Transverse colon (tissue), 4 donors: ENCODE data around the gene HELB. TPM values are rescaled to one million over a fixed set of nuclear protein-coding genes. Genes with fewer than 3 reads are reported as not detected.

Experiments
- DNase-seq: peaks from one replicate; pipeline ENCODE4 v3.0.0-alpha.2; 2019
- H3K27ac ChIP-seq, 4 donors: fragments of 200-600 bp; sonication (generic); 2 replicates each; pipeline ENCODE4 v1.5.1; 2016 to 2018; ENCODE audit warnings: inconsistent platforms in 4 of 4
- H3K27me3 ChIP-seq: fragments of 200-600 bp; sonication (generic); 2 replicates; pipeline ENCODE4 v1.5.1; 2017; ENCODE audit warnings: inconsistent platforms
- H3K36me3 ChIP-seq, 4 donors: fragments of 200-600 bp; sonication (generic); 2 replicates each; pipeline ENCODE4 v1.5.1; 2017 to 2019; ENCODE audit warnings: inconsistent platforms in 4 of 4
- H3K4me1 ChIP-seq, 4 donors: fragments of 200-600 bp; sonication (generic); 2 replicates each; pipeline ENCODE4 v1.5.1; 2017 to 2020; ENCODE audit warnings: inconsistent platforms in 4 of 4
- H3K4me3 ChIP-seq, 4 donors: fragments of 200-600 bp; sonication (generic); 1 replicate in 1 of 4; 2 replicates in 3 of 4; pipeline versions ENCODE4 v1.5.1 to v1.6.1; 2017 to 2019; ENCODE audit warnings: inconsistent platforms in 4 of 4
- H3K9me3 ChIP-seq, 2 donors: fragments of 200-600 bp; sonication (generic); 2 replicates each; pipeline ENCODE4 v1.5.1; 2017 to 2019; ENCODE audit warnings: inconsistent platforms in 2 of 2
- CTCF ChIP-seq, 5 experiments: fragments of 200-600 bp in 3 of 5; fragments of 450-650 bp in 2 of 5; sonication (generic) in 3 of 5; IDR thresholded peaks; 1 replicate in 2 of 5; 2 replicates in 3 of 5; pipeline ENCODE4 v1.5.1; 2016 to 2017; ENCODE audit warnings: antibody characterized with exemption in 5 of 5, inconsistent platforms in 3 of 5, mild to moderate bottlenecking in 2 of 5, moderate library complexity in 1 of 5
- EP300 ChIP-seq: sonication (generic); formaldehyde crosslinking; IDR thresholded peaks from one replicate; pipeline ENCODE4 v1.6.1; 2017; ENCODE audit warnings: antibody characterized with exemption, low read depth
- POLR2A ChIP-seq: fragments of 450-650 bp; IDR thresholded peaks from one replicate; pipeline ENCODE4 v1.6.1; 2016; ENCODE audit warnings: antibody characterized with exemption, mild to moderate bottlenecking, moderate library complexity
- POLR2AphosphoS5 ChIP-seq, 3 donors: sonication (generic); formaldehyde crosslinking; IDR thresholded peaks; one replicate each; pipeline ENCODE4 v1.6.1; 2016; ENCODE audit warnings: antibody characterized with exemption in 3 of 3
- WGBS, 2 donors: methylation state at CpG; one replicate each; pipeline ENCODE4 v1.1.5; 2018; ENCODE audit warnings: low coverage in 1 of 2; 5-methylcytosine and 5-hydroxymethylcytosine counted together
- in situ Hi-C, 4 donors: fragments of 200-750 bp; cut with MboI; loops; one replicate each; pipeline versions ENCODE4 v1.15.0 to v1.15.1; 2017; ENCODE audit warnings: low sequenced_read_pairs in 3 of 4, low pct_ligation_motif_present in 1 of 4, low pct_unique_long_range_greater_than_20kb in 1 of 4
- intact Hi-C: fragments of 100-400 bp; cut with DNase I; formaldehyde crosslinking; loops from one replicate; pipeline ENCODE4 v1.15.1; 2023; ENCODE audit warnings: low total_unique reads
- total RNA-seq, 4 donors: library from RNA; depleted of rRNA; stranded (reverse); fragments of >200 nt; gene quantifications; one replicate each; pipeline ENCODE4 v1.1.0, GENCODE V29; 2016

HELB gene
- total RNA-seq, 4 donors from 2014 or later, result 1.4 to 17.2 (median 9.8) TPM

DNA sequence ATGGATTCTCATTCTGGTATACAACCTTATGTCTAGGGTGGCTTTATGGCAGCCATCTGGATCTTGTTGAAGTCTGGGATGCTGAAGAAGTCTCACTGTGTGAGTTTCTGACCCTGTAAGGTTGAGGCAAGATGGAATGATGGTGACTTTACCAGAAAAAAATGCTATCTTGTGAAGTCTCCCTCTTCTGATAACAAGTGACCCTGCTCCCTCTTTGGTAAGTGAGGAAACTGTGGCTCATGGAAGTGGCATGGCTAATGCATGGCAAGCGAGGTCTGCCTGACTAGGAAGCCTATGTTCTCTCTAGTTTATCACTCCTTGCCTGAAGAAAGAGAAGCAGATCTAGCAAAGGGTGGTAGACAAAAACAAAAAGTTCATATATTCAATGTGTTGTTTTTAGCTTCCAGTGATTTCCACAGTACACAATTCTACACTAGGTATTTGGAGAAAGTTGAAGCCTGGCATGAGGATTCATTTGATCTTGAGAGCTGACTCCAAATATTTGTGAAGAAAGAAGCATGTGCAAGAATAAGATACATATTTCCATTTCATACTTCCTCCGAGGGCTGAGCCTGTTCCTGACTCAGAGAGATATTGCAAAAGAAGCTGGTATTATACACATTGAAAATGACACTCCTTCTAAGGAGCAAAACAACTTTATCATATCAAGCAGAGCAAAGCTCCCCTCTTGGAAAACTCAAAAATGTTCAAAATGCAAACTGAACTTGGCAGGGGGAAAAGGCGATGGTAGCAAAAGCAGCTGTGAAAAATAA lies 63.6 kb downstream of the HELB start:
- Histone ChIP-seq H3K4me1 (no peaks in the 10 kb centered on the region), H3K27ac (no peak overlapping the region), H3K27me3 (no peaks in the 10 kb centered on the region), H3K36me3 (no peaks in the 10 kb centered on the region), H3K4me3 (no peak overlapping the region), H3K9me3 (no peaks in the 10 kb centered on the region)
- in situ Hi-C loops, result no loop called here
- TF ChIP-seq EP300 (no peak), POLR2AphosphoS5 (IDR thresholded peaks at IDR 0.05) (no peak), POLR2A (no peak), CTCF (IDR thresholded peaks at IDR 0.05) (no peak)
- intact Hi-C loops, result no loop called here
- WGBS, 2 donors, result 72 to 84% methylated on average over 3 of the region's 3 CpGs
- DNase-seq, result no peak

- TF ChIP-seq EP300 (no peak), CTCF (IDR thresholded peaks at IDR 0.05) (no peak), POLR2AphosphoS5 (IDR thresholded peaks at IDR 0.05) (no peak), POLR2A (no peak)
- Histone ChIP-seq H3K27me3 (no peaks in the 10 kb centered on the region), H3K9me3 (no peaks in the 10 kb centered on the region), H3K4me3 (no peak overlapping the region), H3K36me3 (no peaks in the 10 kb centered on the region), H3K27ac (no peak overlapping the region), H3K4me1 (no peaks in the 10 kb centered on the region)
- in situ Hi-C loops, result no loop called here
- intact Hi-C loops, result no loop called here
- 50 to 64% methylated on average over 2 to 3 of the region's 3 CpGs for WGBS, 2 donors
- no peak for DNase-seq
Observed at GRCh38 chr12:66367015-66367667, 64.8 kb downstream of the HELB start.

DNA sequence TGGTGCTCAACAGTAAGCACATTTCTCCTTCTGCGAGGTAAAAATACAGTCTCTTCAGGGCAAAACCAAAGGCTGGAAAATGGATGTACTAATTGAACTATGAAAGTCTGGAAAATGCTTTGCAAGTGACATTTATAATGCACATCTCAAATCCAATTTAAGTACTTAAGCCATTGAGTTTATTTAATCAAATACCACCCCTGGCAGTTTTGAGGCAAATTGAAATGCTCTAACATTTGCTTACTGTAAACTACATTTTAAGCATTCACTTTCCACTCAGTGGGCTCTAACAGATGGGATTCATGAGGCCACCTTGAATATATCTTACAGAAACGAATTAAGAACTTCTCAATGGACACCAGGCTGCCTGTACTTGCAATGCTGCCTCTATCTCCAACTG lies 69.7 kb downstream of the HELB start:
- intact Hi-C loops, result no loop called here
- in situ Hi-C loops, result no loop called here
- 43 to 68% methylated on average over 1 to 2 of the region's 2 CpGs for WGBS, 2 donors
- TF ChIP-seq EP300, result no peak
- TF ChIP-seq POLR2AphosphoS5 (IDR thresholded peaks at IDR 0.05), result no peak
- no peak for TF ChIP-seq POLR2A
- TF ChIP-seq CTCF (IDR thresholded peaks at IDR 0.05), result no peak
- Histone ChIP-seq H3K4me1 (no peaks in the 10 kb centered on the region), H3K27ac (no peak overlapping the region), H3K9me3 (no peaks in the 10 kb centered on the region), H3K4me3 (no peak overlapping the region), H3K27me3 (no peaks in the 10 kb centered on the region), H3K36me3 (no peaks in the 10 kb centered on the region)
- no peak for DNase-seq

- DNase-seq, result no peak
- intact Hi-C loops, result no loop called here
Observed at GRCh38 chr12:66375560-66375959, 73.3 kb downstream of the HELB start.

More at GRCh38 chr12:66375560-66375959, 73.3 kb downstream of the HELB start:
- 86 to 89% methylated on average over 1 of the region's 1 CpG for WGBS, 2 donors
- no peak overlapping the region for H3K4me3 ChIP-seq
- TF ChIP-seq EP300 (no peak), CTCF (IDR thresholded peaks at IDR 0.05) (no peak)
- no peaks in the 10 kb centered on the region for H3K9me3 ChIP-seq
- in situ Hi-C loops, result no loop called here
- H3K36me3 ChIP-seq, result no peaks in the 10 kb centered on the region
- no peaks in the 10 kb centered on the region for H3K4me1 ChIP-seq
- no peaks in the 10 kb centered on the region for H3K27me3 ChIP-seq
- H3K27ac ChIP-seq, result no peak overlapping the region
